Activated naive CD8-positive, alpha-beta T cell treated with anti-CD3 and anti-CD28 coated beads for 36 hours (primary cell): ENCODE results near the gene TAF6. TPM values are rescaled to one million over a fixed set of nuclear protein-coding genes. Genes with fewer than 3 reads are reported as not detected.

Source experiments
- DNase-seq: peaks from one replicate; pipeline ENCODE4 v3.0.0; 2021
- H3K27ac Mint-ChIP-seq: one replicate; pipeline ENCODE4 v1.8.0; 2022; ENCODE audit warnings: mild to moderate bottlenecking, moderate library complexity, mixed read lengths
- H3K27me3 Mint-ChIP-seq: one replicate; pipeline ENCODE4 v1.8.0; 2022; ENCODE audit warnings: mild to moderate bottlenecking, mixed read lengths
- H3K36me3 Mint-ChIP-seq: one replicate; pipeline ENCODE4 v1.8.0; 2021; ENCODE audit warnings: mild to moderate bottlenecking, mixed read lengths
- H3K4me1 Mint-ChIP-seq: one replicate; pipeline ENCODE4 v1.8.0; 2021; ENCODE audit warnings: mixed read lengths
- H3K4me3 Mint-ChIP-seq: one replicate; pipeline ENCODE4 v1.8.0; 2022; ENCODE audit warnings: mild to moderate bottlenecking, moderate library complexity, mixed read lengths
- H3K9me3 Mint-ChIP-seq: one replicate; pipeline ENCODE4 v1.8.0; 2022; ENCODE audit warnings: mixed read lengths
- total RNA-seq, 2 experiments: library from RNA; stranded (reverse); gene quantifications; one replicate each; pipeline ENCODE4 v1.2.3, GENCODE V29; 2021

Gene TAF6
- 10 to 100 TPM; 59.7 to 61.1 TPM for total RNA-seq

- Mint-ChIP-seq H3K4me3 (peak within 1 kb of the TSS; percentile 99), H3K36me3 (peaks cover 11% of the 10 kb centered on the region), H3K4me1 (peaks cover 12% of the 10 kb centered on the region), H3K27ac (peak within 1 kb of the TSS; percentile 94), H3K9me3 (no peaks in the 10 kb centered on the region), H3K27me3 (no peaks in the 10 kb centered on the region)
- peak; percentile 91 for DNase-seq
Observed at GRCh38 chr7:100119072-100119969, at the start of gene TAF6, which contains the start of gene CNPY4. Gene TAF6, minus strand, starts transcription at chr7:100119358. Its CDS starts 5,149 bp downstream, at chr7:100114209. Gene CNPY4, plus strand, starts transcription at chr7:100119634. Its CDS starts 111 bp downstream, at chr7:100119745.

DNA sequence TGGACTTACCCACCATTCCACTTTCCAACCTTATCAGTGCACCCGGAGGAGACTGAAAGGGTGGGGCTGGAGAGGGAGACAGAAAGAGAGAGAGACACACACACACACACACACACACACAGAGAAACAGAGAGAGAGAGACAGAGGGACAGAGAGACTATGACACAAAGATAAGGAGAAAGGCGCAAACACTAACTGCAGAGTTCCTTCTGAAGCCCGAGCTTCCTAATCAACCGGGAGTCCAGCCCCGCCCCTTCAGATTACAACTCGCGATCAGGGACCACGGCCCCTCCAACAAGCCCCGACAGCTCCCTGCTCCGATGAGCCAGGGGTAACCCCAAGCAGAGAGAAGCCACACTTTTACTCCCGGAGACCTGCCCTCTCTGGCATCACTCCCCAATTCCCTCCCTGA lies 48.8 kb upstream of the TAF6 start:
- peak overlapping the region; percentile 77 for H3K4me3 Mint-ChIP-seq
- no peak for DNase-seq
- H3K9me3 Mint-ChIP-seq, result no peaks in the 10 kb centered on the region
- peaks cover 6% of the 10 kb centered on the region for H3K36me3 Mint-ChIP-seq
- no peaks in the 10 kb centered on the region for H3K27me3 Mint-ChIP-seq
- H3K4me1 Mint-ChIP-seq, result peaks cover 72% of the 10 kb centered on the region
- H3K27ac Mint-ChIP-seq, result peak overlapping the region; percentile 14

DNA sequence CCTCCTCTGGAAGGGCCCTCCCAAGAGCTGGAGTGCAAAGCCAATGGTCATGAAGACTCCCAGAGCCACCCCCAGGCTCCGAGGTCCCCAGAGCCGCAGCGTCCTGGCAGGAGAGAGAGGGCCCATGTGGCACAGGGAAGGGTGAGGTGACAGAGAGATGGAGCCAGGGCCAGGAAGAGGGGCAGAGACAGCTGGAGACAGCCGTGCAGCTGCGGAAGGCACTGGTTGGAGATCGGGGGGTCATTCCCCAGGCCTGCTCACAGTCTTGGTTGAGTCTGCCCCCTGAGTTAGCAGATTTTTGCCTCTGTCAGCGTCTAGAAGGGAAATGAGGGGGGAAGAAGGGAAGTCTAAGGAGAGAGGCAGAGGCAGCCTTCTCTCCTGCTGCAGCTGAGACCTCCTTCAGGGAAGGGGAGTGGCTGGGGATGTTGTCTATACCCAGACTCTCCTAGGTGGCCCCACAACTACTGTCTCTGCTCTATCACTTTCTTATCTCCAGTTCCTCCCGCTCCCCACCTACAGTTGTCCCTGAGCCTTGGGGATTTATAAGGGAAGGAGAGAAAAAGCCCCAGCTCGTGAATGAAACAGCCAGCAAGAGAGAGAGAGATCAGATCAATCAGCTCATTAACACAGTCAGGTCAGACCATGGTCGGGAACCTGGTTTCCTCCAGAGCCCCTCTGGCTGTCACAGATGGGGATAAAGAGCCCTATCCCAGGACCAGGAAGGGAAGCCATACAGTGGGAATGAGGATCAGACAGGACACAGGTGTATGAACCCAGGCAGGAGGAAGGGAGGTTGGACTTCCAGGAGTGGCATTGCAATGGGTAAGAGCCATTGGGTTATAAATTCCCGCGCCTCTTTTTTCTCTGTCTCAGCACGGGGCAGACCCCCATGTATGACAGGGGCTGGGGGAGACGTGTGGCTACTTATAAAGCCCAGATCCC lies 48.1 kb upstream of the TAF6 start:
- H3K27ac Mint-ChIP-seq, result peak overlapping the region; percentile 70
- no peaks in the 10 kb centered on the region for H3K9me3 Mint-ChIP-seq
- no peaks in the 10 kb centered on the region for H3K27me3 Mint-ChIP-seq
- no peak for DNase-seq
- peaks cover 75% of the 10 kb centered on the region for H3K4me1 Mint-ChIP-seq
- peaks cover 6% of the 10 kb centered on the region for H3K36me3 Mint-ChIP-seq
- H3K4me3 Mint-ChIP-seq, result peak overlapping the region; percentile 77

DNA sequence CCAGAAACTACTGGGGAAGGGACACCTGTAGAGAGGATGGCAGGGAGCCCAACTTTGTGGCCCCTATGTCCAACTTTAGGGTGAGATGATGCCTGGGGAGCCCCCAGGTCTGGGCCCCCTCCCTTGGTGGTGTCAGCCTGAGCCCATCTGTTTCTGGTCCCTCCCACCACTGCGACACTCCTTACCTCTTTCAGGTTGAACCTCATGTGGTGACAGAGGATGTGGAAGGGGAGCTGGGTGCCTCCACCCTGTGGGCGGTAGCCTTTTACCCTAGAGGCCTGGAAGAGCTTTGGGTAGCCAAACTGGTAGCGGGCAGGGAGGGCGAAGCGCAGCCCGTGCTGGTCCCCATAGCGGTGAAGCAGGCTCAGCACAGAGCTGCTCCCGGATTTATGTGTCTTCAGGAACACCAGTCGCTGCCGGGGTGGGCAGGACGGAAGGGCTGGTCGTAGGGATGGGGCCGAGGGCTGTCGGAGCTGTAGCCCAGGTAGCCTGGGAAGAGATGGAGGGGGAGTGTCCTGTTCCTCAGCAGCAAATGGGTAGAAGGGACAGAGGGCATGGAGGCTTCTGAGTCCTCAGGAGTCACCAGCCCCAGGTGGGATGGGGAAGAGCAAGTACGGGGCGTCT lies 47.3 kb upstream of the TAF6 start:
- H3K4me1 Mint-ChIP-seq, result peaks cover 74% of the 10 kb centered on the region
- no peak for DNase-seq
- no peaks in the 10 kb centered on the region for H3K9me3 Mint-ChIP-seq
- no peaks in the 10 kb centered on the region for H3K27me3 Mint-ChIP-seq
- peak overlapping the region; percentile 77 for H3K4me3 Mint-ChIP-seq
- peak overlapping the region; percentile 70 for H3K27ac Mint-ChIP-seq
- H3K36me3 Mint-ChIP-seq, result peaks cover 6% of the 10 kb centered on the region

DNA sequence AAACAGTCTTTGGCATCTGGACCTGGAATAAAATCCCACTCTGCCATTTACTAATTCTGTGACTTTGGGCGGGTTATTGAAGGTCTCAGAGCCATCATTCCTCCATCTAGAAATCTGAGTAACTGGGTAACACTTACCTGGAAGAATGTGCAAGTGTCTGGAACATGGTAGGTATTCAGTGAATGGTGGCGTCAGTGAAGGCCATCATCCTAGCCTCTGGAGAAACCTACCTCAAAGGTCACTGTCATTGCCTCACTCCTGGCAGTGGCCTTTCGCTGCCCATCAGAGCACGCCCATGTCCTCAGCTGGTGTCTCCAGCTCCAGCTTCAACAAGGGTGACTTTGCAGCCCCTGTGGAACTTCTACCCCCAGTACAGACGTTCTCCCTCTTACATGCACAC lies 44.7 kb upstream of the TAF6 start:
- peak overlapping the region; percentile 43 for H3K27ac Mint-ChIP-seq
- no peak for DNase-seq
- no peaks in the 10 kb centered on the region for H3K9me3 Mint-ChIP-seq
- H3K4me1 Mint-ChIP-seq, result peaks cover 61% of the 10 kb centered on the region
- peaks cover 2% of the 10 kb centered on the region for H3K36me3 Mint-ChIP-seq
- no peaks in the 10 kb centered on the region for H3K27me3 Mint-ChIP-seq
- no peak overlapping the region for H3K4me3 Mint-ChIP-seq

DNA sequence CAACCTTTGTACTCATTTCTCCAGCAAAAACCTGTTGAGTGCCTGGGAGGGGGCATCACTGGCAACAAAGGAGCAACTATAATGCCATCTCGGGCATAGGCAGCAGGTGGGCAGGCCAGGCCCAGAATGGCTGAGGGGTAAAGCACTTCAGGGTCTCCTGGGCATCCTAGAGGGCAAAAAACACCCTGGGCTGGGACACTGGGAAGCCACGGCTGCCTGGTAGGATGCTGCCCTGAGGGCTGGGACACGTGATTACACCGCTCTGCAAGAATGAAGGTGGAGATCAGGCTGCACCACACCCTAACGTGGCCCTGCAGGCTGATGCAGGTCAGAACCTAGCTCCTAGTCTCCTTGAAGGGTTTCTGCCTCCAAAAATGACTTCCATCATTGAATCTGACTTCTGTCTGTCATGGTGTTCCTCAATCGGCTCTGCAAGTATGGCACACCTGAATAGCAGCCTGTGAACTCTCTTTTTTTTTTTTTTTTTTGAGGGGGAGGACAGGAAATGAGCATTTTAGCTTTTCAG lies 43.9 kb upstream of the TAF6 start:
- no peaks in the 10 kb centered on the region for H3K27me3 Mint-ChIP-seq
- peak overlapping the region; percentile 43 for H3K27ac Mint-ChIP-seq
- H3K36me3 Mint-ChIP-seq, result peaks cover 2% of the 10 kb centered on the region
- no peak overlapping the region for H3K4me3 Mint-ChIP-seq
- H3K9me3 Mint-ChIP-seq, result no peaks in the 10 kb centered on the region
- DNase-seq, result no peak
- peaks cover 55% of the 10 kb centered on the region for H3K4me1 Mint-ChIP-seq

DNA sequence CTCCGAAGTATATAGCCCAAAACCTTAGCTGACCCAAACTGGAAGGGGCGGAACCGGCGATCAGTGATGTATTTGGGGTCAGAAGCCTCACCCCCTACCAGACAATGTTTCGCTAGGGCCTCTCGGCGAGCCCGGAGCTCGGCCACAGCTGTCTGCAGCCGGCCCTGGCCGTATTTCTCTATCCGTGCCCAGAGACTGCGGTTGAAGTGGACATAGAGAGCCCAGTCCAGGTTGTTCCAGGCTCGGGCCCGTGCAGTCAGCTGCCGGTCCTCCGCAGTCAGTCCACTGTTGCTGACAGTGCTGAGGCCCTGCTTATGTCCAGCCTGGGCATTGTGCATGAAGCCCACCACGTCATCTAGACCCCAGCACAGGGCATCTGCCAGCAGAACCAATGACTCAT lies 40.9 kb upstream of the TAF6 start:
- H3K4me3 Mint-ChIP-seq, result no peak overlapping the region
- no peaks in the 10 kb centered on the region for H3K9me3 Mint-ChIP-seq
- peaks cover 7% of the 10 kb centered on the region for H3K36me3 Mint-ChIP-seq
- no peaks in the 10 kb centered on the region for H3K27me3 Mint-ChIP-seq
- no peak for DNase-seq
- H3K27ac Mint-ChIP-seq, result peak overlapping the region; percentile 85
- H3K4me1 Mint-ChIP-seq, result peaks cover 53% of the 10 kb centered on the region

DNA sequence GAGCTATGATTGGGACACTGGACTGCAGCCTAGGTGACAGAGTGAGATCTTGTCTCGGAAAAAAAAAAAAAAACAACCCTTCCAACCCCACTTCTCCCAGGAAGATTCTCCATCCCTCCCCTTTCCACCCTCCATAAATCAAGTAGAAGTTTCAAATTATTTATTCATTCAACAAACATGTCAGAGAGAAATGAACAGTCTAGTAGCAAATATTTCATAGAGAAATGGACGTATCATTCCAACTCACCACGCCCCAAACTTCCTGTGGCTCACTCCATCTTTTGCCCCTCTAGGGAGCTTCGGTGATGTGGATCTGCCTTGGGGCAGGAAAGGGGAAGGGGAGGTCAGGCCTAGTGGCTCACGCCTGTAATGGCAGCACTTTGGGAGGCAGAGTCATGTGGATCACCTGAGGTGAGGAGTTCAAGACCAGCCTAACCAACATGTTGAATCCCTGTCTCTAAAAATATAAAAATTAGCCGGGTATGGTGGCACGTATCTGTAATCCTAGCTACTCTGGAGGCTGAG lies 40.0 kb upstream of the TAF6 start:
- H3K4me1 Mint-ChIP-seq, result peaks cover 52% of the 10 kb centered on the region
- H3K27me3 Mint-ChIP-seq, result no peaks in the 10 kb centered on the region
- H3K9me3 Mint-ChIP-seq, result no peaks in the 10 kb centered on the region
- H3K27ac Mint-ChIP-seq, result peak overlapping the region; percentile 85
- peaks cover 7% of the 10 kb centered on the region for H3K36me3 Mint-ChIP-seq
- DNase-seq, result no peak
- H3K4me3 Mint-ChIP-seq, result peak overlapping the region; percentile 85

- Mint-ChIP-seq H3K4me3 (peak within 1 kb of the TSS; percentile 85), H3K27ac (peak within 1 kb of the TSS; percentile 89), H3K9me3 (no peaks in the 10 kb centered on the region), H3K4me1 (peaks cover 50% of the 10 kb centered on the region), H3K36me3 (peaks cover 7% of the 10 kb centered on the region), H3K27me3 (no peaks in the 10 kb centered on the region)
- peak; percentile 93 for DNase-seq
Observed at GRCh38 chr7:100158229-100159098, 39.3 kb upstream of the TAF6 start, which contains the start of gene TRAPPC14. Gene TRAPPC14, minus strand, starts transcription at chr7:100158723. Its CDS starts 224 bp downstream, at chr7:100158499.

GRCh38 chr7:100157334-100158228 lies 38.4 kb upstream of the TAF6 start:
- DNase-seq, result no peak
- Mint-ChIP-seq H3K36me3 (peaks cover 9% of the 10 kb centered on the region), H3K27me3 (no peaks in the 10 kb centered on the region), H3K4me1 (peaks cover 42% of the 10 kb centered on the region), H3K27ac (peak overlapping the region; percentile 89), H3K9me3 (no peaks in the 10 kb centered on the region), H3K4me3 (peak overlapping the region; percentile 76)

- Mint-ChIP-seq H3K27me3 (no peaks in the 10 kb centered on the region), H3K4me3 (peak overlapping the region; percentile 76), H3K27ac (peak overlapping the region; percentile 89), H3K9me3 (no peaks in the 10 kb centered on the region), H3K36me3 (peaks cover 14% of the 10 kb centered on the region), H3K4me1 (peaks cover 47% of the 10 kb centered on the region)
- DNase-seq, result no peak
Observed at GRCh38 chr7:100157069-100157333, 37.8 kb upstream of the TAF6 start.

GRCh38 chr7:100156331-100157068 lies 37.3 kb upstream of the TAF6 start:
- Mint-ChIP-seq H3K4me1 (peaks cover 44% of the 10 kb centered on the region), H3K27ac (peak overlapping the region; percentile 89), H3K36me3 (peaks cover 18% of the 10 kb centered on the region), H3K4me3 (peak overlapping the region; percentile 76), H3K27me3 (no peaks in the 10 kb centered on the region), H3K9me3 (no peaks in the 10 kb centered on the region)
- peak; percentile 58 for DNase-seq
